GM12801 (cell line): ENCODE data around the gene CKB.

Source experiments
- CTCF ChIP-seq: IDR thresholded peaks from one replicate; pipeline ENCODE4 v1.5.1; 2011; ENCODE audit warnings: control low read depth; ENCODE audit not compliant: insufficient read length; ENCODE audit errors: extremely low read depth

Gene CKB

GRCh38 chr14:103512701-103513611, 9.7 kb downstream of the CKB start:
- no peak for TF ChIP-seq CTCF

GRCh38 chr14:103510724-103511693, 11.6 kb downstream of the CKB start:
- TF ChIP-seq CTCF: no peak

- TF ChIP-seq CTCF: no peak
Measured at GRCh38 chr14:103509864-103510723, 12.5 kb downstream of the CKB start.

- no peak for TF ChIP-seq CTCF
Measured at GRCh38 chr14:103508521-103509329, 13.9 kb downstream of the CKB start.

GRCh38 chr14:103507751-103508150, 14.9 kb downstream of the CKB start:
- no peak for TF ChIP-seq CTCF

GRCh38 chr14:103504991-103505565, 17.6 kb downstream of the CKB start:
- TF ChIP-seq CTCF: no peak
